Muscle of leg (tissue), 11 donors: Measurements from ENCODE around the gene CDH4. TPM values are rescaled to one million over a fixed set of nuclear protein-coding genes. Genes with fewer than 3 reads are reported as not detected.

Source experiments
- DNase-seq: peaks from one replicate; pipeline ENCODE4 v3.0.0; 2013
- H3K27ac ChIP-seq: one replicate; pipeline ENCODE4 v1.5.1; 2013; ENCODE audit warnings: mild to moderate bottlenecking, low read length, control low read depth
- H3K27me3 ChIP-seq: one replicate; pipeline ENCODE4 v1.6.1; 2013; ENCODE audit warnings: low read length; ENCODE audit not compliant: control insufficient read depth, insufficient read depth
- H3K36me3 ChIP-seq: one replicate; pipeline ENCODE4 v1.6.1; 2013; ENCODE audit warnings: low read length; ENCODE audit not compliant: control insufficient read depth, insufficient read depth
- H3K4me1 ChIP-seq: one replicate; pipeline ENCODE4 v1.6.1; 2013; ENCODE audit warnings: low read length; ENCODE audit not compliant: control insufficient read depth, insufficient read depth
- H3K4me3 ChIP-seq: one replicate; pipeline ENCODE4 v1.5.1; 2013; ENCODE audit warnings: low read length, control low read depth
- H3K9me3 ChIP-seq: replicated peaks from 2 replicates; pipeline ENCODE4 v1.6.1; 2013; ENCODE audit warnings: low read depth, low read length; ENCODE audit not compliant: control insufficient read depth
- WGBS: methylation state at CpG from one replicate; pipeline ENCODE4 v1.1.5; 2013; ENCODE audit warnings: missing lambda C conversion rate; ENCODE audit not compliant: insufficient coverage; 5-methylcytosine and 5-hydroxymethylcytosine counted together
- polyA plus RNA-seq, 8 donors: library from polyadenylated mRNA; unstranded; fragments of 120-200 nt; gene quantifications; one replicate each; pipeline versions ENCODE4 v1.2.1 to v1.2.3, GENCODE V29; 2013; ENCODE audit warnings: inconsistent platforms in 1 of 8, low replicate concordance in 1 of 8; ENCODE audit not compliant: insufficient read length in 8 of 8, insufficient read depth in 1 of 8
- total RNA-seq: library from RNA; stranded (reverse); fragments of 120-200 nt; gene quantifications from one replicate; pipeline ENCODE4 v1.2.4, GENCODE V29; 2013

The CDH4 gene
- total and polyA plus RNA-seq, 9 donors = 0.66 to 1.4 (median 1.2) TPM

DNA sequence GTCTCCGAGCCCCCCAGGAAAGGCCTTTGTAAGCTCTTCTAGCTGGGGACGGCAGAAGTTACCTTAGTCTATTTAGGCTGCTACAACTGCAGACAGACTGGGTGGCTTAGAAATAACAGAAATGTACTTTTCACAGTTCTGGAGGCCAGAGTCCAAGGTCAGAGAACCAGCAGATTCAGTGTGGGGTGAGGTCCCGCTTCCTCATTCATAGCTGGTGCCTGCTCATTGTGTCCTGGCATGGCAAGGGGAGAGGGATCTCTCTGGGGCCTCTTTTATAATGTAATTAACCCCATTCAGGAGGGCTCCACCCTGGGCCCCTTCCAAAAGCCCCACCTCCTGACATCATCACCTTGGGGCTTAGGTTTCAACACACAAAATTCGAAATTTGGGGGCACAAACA, 315.1 kb downstream of the CDH4 start:
- Histone ChIP-seq H3K36me3 (no peaks in the 10 kb centered on the region), H3K27me3 (peaks cover 2% of the 10 kb centered on the region), H3K9me3 (no peaks in the 10 kb centered on the region), H3K4me1 (no peaks in the 10 kb centered on the region), H3K27ac (no peak overlapping the region), H3K4me3 (no peak overlapping the region)
- no peak for DNase-seq
- WGBS = 81% methylated on average over 2 of the region's 4 CpGs

DNA sequence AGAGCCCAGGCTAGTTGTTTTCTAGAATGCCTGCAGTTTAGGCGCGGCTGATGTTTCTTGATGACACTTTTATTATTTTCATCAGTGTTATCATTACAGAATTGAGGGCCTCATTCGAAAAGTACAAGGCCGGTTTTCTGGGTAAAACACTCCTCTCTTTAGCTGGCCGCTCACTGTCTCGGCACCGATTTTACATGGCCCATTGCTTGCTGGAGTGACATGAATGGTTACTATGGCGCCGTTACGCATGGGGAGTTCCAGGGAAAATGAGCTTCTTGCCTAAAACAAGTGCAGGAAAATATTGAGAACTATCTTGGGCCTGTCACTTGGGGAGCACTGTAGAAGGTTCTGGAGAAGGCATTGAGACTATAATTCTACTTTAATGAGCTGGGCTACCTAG, 317.8 kb downstream of the CDH4 start:
- Histone ChIP-seq H3K27ac (no peak overlapping the region), H3K27me3 (peaks cover 2% of the 10 kb centered on the region)

DNA sequence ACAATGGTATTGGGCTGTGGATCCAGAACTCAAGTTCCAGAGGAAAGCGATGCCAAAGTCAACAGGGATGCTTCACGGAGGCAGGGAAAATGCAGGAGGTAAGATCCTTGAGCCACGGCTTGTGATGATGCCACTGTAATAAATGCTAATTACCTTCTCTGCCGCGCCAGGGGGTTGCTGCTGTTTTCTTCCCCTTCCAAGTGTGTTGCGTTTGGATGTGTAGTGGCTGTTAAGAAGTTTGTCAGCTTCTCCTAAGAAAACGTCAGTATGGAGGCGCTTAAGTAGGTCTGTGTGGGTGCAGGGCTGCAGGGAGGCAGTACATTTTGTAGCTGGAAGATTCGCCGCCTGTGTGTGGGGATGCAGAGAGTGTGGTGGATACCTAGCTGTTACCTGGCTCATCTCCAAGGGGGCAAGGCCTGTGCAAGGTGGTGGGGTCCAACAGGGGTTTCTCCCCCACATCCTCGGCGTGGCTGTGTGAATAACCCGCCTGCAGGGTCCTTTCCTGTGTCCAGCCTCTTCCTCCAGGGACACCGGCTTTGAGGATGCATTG, 318.7 kb downstream of the CDH4 start:
- Histone ChIP-seq H3K4me1 (no peaks in the 10 kb centered on the region), H3K27me3 (peaks cover 2% of the 10 kb centered on the region)
- WGBS = 52% methylated on average over 9 of the region's 14 CpGs

More for the DNA sequence above, 317.8 kb downstream of the CDH4 start:
- no peaks in the 10 kb centered on the region for H3K9me3 ChIP-seq
- no peaks in the 10 kb centered on the region for H3K4me1 ChIP-seq
- H3K36me3 ChIP-seq = no peaks in the 10 kb centered on the region
- 81% methylated on average over 8 of the region's 10 CpGs for WGBS
- H3K4me3 ChIP-seq = no peak overlapping the region
- DNase-seq = no peak

DNA sequence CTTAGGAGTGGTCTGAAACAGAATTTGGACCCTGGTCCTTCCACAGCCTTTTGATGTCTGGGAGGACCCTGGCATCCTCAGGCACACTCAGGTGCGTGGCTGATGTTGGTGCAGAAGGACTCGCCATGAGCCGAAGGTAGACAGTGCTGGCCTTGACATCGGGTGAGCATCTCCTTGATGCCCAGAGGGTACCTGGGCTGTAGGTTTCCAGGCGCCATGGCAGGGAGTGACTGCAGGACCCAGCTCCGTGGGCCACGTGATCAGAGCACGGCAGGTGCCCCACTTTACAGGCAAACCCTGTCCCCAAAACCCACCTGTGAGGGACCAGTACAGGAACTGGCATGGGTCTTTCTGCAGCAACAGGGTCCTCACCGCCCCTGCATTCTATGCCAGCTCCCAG, 319.2 kb downstream of the CDH4 start:
- DNase-seq = no peak
- Histone ChIP-seq H3K4me3 (no peak overlapping the region), H3K4me1 (no peaks in the 10 kb centered on the region), H3K27me3 (peaks cover 2% of the 10 kb centered on the region), H3K36me3 (no peaks in the 10 kb centered on the region), H3K9me3 (no peaks in the 10 kb centered on the region), H3K27ac (no peak overlapping the region)
- WGBS = 82% methylated on average over 8 of the region's 9 CpGs

More for the DNA sequence above, 318.7 kb downstream of the CDH4 start:
- no peak for DNase-seq
- no peak overlapping the region for H3K4me3 ChIP-seq
- no peak overlapping the region for H3K27ac ChIP-seq
- no peaks in the 10 kb centered on the region for H3K36me3 ChIP-seq
- H3K9me3 ChIP-seq = no peaks in the 10 kb centered on the region

DNA sequence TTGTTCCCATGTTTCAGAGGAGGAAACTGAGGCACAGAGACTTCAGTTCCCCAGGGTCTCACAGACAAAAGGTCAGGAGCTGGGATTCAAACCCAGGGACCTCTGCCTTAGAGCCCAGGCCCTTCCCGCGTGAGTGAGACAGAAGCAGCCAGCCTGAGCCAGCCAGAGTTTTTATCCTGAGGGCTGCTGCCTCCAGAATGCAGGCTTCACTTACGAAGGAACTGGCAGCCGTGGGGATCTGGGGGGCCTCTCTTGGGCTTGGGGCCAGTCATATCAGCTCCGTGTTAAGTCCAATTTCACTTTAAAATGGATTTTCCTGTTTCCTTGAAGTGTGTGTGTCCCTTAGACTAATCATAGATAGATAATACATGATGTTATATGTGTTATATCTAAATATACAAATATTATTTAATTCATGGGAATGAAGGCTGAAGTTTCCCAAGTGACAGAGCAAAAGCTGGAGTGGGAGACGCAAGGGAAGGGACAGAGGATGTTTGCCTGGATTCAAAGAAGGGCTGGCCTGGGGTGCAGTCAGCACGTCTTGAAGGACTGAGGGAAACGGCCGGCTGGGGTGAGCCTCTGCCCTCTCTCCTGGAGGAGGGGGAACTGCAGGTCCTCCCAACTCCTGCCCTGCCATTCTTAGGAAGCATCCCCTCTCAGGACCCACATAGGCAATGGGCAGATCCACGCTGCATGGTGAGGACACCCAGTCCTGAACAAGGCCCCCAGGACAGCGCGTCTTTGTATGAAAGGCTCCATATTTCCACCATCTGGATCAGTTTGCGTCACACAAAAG, 320.1 kb downstream of the CDH4 start:
- peaks cover 2% of the 10 kb centered on the region for H3K27me3 ChIP-seq
- no peak overlapping the region for H3K27ac ChIP-seq
- no peaks in the 10 kb centered on the region for H3K4me1 ChIP-seq
- 65% methylated on average over 9 of the region's 13 CpGs for WGBS
- no peak for DNase-seq
- no peak overlapping the region for H3K4me3 ChIP-seq
- no peaks in the 10 kb centered on the region for H3K36me3 ChIP-seq
- no peaks in the 10 kb centered on the region for H3K9me3 ChIP-seq

DNA sequence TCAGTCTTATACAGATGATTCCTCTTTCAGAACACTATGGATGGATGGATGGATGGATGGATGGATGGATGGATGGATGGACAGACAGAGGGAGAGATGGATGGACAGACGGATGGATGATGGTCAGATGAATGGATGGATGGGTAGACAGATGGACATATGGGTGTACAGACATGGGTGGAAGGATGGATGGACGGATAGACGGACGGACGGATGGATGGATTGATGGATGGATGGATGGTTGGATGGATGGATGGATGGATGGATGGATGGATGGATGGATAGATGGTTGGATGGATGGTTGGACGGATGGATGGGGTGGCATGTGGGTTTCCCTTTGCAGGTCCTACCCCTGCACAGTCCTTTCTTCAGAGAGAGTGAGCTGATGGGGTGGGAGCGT, 320.7 kb downstream of the CDH4 start:
- Histone ChIP-seq H3K27me3 (peaks cover 2% of the 10 kb centered on the region), H3K9me3 (no peaks in the 10 kb centered on the region), H3K4me1 (no peaks in the 10 kb centered on the region), H3K27ac (no peak overlapping the region), H3K36me3 (no peaks in the 10 kb centered on the region), H3K4me3 (no peak overlapping the region)
- WGBS = 79% methylated on average over 6 of the region's 7 CpGs
- no peak for DNase-seq

DNA sequence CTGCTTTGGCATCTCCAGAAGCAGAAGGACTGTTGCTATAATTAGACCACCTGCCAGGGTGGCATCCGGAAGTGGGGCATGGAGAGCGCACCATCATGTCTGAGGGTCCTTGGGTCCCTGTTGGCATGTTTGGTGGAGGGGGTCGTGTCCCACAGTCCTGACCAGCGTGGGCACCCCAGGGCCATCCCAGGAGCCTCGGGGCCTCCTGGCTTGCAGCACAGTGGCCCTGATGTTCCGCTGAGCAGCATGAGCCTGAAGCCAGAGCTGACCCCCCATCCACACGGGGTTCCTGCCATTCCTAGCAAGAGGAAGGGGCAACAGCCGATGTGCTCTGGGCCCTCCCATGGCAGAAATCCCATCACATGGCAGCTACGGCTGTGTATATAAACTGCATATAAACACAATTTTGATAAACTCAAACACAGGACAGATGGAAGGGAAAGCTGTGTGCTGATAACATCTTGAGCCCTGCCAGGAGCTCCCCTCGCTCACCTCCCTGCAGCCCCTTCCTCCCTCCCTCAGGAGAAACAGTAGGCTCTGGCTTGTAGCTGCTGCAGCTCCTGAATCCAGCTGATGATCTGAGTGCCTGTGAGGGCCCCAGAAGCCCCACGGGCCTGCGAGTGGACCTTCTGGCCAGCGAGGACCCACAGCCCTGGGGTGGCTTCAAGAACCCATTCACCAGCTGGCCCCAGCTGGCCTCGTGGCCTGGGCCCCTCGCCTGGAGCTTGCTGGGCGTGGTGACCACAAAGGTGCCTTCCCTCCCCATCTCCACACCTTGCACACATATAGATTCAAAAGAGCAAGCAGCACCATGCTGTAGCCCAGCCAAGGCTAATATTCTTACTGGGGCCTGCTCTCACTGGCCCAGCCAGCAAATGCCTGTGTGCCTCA, 321.6 kb downstream of the CDH4 start:
- H3K9me3 ChIP-seq = no peaks in the 10 kb centered on the region
- H3K4me1 ChIP-seq = no peaks in the 10 kb centered on the region
- no peak for DNase-seq
- peaks cover 2% of the 10 kb centered on the region for H3K27me3 ChIP-seq
- 67% methylated on average over 13 of the region's 16 CpGs for WGBS
- no peak overlapping the region for H3K4me3 ChIP-seq
- no peak overlapping the region for H3K27ac ChIP-seq
- no peaks in the 10 kb centered on the region for H3K36me3 ChIP-seq

DNA sequence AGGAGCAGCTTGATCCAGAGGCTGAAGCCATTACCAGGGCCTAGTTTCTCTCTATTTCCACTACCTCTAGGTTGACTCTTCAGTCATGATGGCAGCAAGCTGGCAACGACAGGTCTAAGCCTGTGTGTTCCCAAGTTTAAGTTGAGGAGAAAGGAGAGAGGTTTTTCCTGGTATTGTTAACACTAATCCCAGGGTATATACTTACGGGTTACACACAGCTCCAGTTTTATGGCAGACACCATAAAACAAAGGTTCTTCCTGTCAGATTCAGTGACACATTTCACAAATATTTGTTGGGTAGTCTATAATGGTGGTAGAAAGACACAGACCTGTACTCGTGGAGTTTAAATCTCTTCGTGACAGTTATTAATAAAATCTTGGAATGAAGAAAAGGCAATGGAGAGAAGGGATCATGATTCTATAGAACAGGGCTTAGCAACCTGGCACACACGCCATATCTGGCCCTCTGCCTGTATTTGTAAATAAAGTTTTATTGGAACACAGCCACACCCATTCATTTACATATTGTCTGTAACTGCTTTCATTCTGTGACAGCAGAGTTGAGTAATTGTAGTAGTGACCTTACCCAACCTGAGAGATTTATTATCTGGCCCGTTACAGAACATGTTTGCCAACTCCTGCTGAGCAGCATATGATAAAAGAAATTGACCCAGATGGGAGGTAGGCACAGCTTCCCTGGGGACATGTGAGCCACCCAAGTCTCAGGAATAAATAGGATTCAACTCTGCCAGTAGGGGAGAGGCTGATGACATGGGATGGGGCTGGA, 323.3 kb downstream of the CDH4 start:
- DNase-seq = no peak
- WGBS = 83% methylated on average over 2 of the region's 6 CpGs
- Histone ChIP-seq H3K4me3 (no peak overlapping the region), H3K4me1 (no peaks in the 10 kb centered on the region), H3K27ac (no peak overlapping the region), H3K36me3 (no peaks in the 10 kb centered on the region), H3K9me3 (no peaks in the 10 kb centered on the region), H3K27me3 (peaks cover 2% of the 10 kb centered on the region)

DNA sequence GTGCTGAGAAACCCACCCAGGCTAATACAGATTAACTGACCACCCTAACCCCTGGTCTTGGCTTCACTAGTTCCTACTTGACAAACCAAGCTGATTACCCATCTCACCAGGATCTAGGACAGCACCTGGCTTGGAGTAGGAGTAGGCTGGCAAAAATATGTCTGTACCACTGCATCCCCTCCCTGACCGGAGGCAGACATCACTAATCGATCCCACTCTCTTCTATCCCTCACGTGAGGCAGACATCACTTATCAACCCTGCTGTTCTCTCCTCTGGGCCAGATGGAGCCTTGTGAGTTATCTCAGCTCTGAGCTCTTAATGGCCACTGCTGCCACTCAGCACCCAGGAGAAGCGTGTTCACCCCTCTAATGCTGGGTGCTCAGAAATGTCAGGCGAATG, 324.3 kb downstream of the CDH4 start:
- no peak for DNase-seq
- Histone ChIP-seq H3K9me3 (no peaks in the 10 kb centered on the region), H3K36me3 (no peaks in the 10 kb centered on the region), H3K4me1 (no peaks in the 10 kb centered on the region), H3K4me3 (no peak overlapping the region), H3K27ac (no peak overlapping the region), H3K27me3 (peaks cover 2% of the 10 kb centered on the region)
- no CpG with 5 or more reads among the region's 5 CpGs for WGBS
